ENCODE results near the gene DLX3.

DNA sequence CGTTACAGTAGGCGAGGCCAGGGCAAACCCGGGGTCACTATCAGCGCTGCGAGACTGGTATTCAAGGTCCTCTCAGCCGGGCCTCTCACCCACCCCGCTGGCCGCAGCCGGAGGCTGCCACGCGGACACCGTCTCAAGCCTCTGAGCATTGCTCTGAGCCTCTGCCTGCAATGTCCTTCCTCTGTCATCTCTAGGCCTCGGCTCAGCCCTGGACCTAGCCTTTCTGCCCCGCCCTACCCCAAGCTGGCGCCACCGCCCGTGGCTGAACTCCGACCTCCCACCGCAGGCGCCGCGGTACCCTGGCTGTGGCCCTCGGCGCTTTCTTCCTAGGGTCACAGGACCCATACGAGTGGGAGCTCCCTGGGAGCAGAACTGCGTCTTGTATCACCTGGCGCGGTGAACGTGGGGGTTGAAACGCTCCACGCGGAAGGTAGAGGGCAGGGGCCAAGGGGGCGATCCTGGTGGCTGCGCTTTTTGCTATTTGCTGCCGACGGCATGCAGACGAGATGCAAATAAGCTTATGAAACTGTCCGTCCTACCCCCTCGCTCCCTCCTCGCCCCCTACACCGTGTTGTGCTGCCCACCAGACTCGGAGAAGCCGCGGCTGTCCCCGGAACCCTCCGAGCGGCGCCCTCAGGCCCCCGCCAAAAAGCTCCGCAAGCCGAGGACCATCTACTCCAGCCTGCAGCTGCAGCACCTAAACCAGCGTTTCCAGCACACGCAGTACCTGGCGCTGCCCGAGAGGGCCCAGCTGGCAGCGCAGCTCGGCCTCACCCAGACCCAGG is 22.3 kb downstream of the DLX3 start:
- TF ChIP-seq, protein P1, sequence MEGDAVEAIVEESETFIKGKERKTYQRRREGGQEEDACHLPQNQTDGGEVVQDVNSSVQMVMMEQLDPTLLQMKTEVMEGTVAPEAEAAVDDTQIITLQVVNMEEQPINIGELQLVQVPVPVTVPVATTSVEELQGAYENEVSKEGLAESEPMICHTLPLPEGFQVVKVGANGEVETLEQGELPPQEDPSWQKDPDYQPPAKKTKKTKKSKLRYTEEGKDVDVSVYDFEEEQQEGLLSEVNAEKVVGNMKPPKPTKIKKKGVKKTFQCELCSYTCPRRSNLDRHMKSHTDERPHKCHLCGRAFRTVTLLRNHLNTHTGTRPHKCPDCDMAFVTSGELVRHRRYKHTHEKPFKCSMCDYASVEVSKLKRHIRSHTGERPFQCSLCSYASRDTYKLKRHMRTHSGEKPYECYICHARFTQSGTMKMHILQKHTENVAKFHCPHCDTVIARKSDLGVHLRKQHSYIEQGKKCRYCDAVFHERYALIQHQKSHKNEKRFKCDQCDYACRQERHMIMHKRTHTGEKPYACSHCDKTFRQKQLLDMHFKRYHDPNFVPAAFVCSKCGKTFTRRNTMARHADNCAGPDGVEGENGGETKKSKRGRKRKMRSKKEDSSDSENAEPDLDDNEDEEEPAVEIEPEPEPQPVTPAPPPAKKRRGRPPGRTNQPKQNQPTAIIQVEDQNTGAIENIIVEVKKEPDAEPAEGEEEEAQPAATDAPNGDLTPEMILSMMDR (IDR thresholded peaks at IDR 0.05; ENCODE audit: insufficient read depth, low read length, poor library complexity, severe bottlenecking): no peak
- no peak for TF ChIP-seq EZH2phosphoT487 (conservative IDR thresholded peaks at IDR 0.05; ENCODE audit: low read length)

Data from SU-DHL-6 (cell line).